ENCODE results near the gene NF2.

NF2 gene

DNA sequence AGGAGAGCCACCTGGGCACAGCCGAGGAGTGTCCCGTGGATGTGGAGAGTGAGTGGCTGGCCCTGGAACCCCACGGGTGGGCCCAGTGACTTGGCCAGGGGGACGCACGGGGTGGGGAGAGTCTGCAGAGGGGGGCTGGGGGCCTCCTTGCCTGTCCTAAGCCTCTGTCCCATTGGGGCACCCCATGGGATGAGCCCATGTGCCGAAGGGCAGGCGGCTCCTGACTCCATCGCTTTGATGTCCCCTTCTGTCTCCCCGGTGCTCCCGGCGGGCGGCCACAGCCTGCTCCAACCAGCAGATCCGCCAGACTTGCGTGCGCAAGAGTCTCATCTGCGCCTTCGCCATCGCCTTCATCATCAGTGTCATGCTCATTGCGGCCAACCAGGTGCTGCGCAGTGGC lies 125.7 kb downstream of the NF2 start:
- no peak overlapping the region for H3K9ac ChIP-seq (ENCODE audit: low read length)
- no peak overlapping the region for H3K27ac ChIP-seq (ENCODE audit: low read depth, low read length)
- H3K9me3 ChIP-seq (ENCODE audit: insufficient read depth, low read length), result no peaks in the 10 kb centered on the region
- no peak overlapping the region for H3K4me3 ChIP-seq (ENCODE audit: insufficient read depth, low read length, poor library complexity, severe bottlenecking)
- H3K4me2 ChIP-seq (ENCODE audit: low read depth, low read length, poor library complexity, severe bottlenecking), result no peak overlapping the region
- H3K36me3 ChIP-seq (ENCODE audit: low read length), result no peaks in the 10 kb centered on the region
- H3F3A ChIP-seq (ENCODE audit: insufficient read depth), result peaks cover 8% of the 10 kb centered on the region
- no peaks in the 10 kb centered on the region for H4K20me1 ChIP-seq (ENCODE audit: low read depth, low read length)
- no peaks in the 10 kb centered on the region for H3K27me3 ChIP-seq (ENCODE audit: low read length)
- no peaks in the 10 kb centered on the region for H3K9me2 ChIP-seq (replicated peaks; ENCODE audit: insufficient read depth, low read length)
- TF ChIP-seq, protein P1, sequence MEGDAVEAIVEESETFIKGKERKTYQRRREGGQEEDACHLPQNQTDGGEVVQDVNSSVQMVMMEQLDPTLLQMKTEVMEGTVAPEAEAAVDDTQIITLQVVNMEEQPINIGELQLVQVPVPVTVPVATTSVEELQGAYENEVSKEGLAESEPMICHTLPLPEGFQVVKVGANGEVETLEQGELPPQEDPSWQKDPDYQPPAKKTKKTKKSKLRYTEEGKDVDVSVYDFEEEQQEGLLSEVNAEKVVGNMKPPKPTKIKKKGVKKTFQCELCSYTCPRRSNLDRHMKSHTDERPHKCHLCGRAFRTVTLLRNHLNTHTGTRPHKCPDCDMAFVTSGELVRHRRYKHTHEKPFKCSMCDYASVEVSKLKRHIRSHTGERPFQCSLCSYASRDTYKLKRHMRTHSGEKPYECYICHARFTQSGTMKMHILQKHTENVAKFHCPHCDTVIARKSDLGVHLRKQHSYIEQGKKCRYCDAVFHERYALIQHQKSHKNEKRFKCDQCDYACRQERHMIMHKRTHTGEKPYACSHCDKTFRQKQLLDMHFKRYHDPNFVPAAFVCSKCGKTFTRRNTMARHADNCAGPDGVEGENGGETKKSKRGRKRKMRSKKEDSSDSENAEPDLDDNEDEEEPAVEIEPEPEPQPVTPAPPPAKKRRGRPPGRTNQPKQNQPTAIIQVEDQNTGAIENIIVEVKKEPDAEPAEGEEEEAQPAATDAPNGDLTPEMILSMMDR (IDR thresholded peaks at IDR 0.05; ENCODE audit: insufficient read depth, low read length, poor library complexity, severe bottlenecking), result no peak
- TF ChIP-seq EZH2phosphoT487 (conservative IDR thresholded peaks at IDR 0.05; ENCODE audit: low read length), result no peak
- no peak overlapping the region for H2AFZ ChIP-seq (ENCODE audit: low read depth, low read length, severe bottlenecking)
- no peaks in the 10 kb centered on the region for H3K79me2 ChIP-seq (ENCODE audit: insufficient read depth, low read length)

DNA sequence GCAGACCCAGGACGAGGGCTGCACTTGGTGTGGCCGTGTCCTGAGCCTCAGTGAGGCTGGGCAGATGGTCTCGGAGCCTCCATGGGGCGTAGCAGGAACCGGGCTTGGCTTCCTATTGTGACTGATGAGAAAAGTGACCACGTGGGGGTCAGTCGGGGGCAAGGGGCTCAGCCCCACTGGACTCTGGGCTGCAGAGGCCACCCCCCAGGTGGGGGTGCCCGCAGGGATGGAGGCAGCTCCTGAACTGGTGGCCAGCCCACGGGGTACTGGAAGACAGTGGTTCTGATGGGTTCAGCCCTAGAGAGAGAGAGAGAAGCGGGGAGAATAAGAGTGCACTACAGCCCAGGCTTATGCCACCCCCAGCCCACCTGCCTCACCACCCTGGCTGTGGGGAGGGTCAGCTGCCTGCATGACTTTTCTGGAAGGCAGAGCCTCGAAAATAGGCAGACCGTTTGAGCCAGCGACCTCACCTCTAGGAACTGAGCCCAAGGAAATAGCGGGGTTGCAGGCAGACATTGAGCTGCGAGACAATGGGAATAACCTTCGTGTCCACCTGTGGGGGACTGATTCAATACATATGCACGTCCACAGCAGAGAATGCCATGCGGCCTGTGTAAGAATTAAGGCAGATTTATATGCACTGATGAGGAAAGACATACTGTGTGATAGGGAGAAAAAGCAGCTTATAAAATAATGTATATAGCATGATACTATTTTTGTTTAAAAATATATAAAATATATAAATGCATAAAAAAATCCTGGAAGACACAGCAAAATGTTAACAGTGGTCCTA lies 127.8 kb downstream of the NF2 start:
- no peak overlapping the region for H3K4me2 ChIP-seq (ENCODE audit: low read depth, low read length, poor library complexity, severe bottlenecking)
- TF ChIP-seq, protein P1 (IDR thresholded peaks at IDR 0.05; ENCODE audit: insufficient read depth, low read length, poor library complexity, severe bottlenecking), result no peak
- no peak for TF ChIP-seq EZH2phosphoT487 (conservative IDR thresholded peaks at IDR 0.05; ENCODE audit: low read length)
- H3K79me2 ChIP-seq (ENCODE audit: insufficient read depth, low read length), result no peaks in the 10 kb centered on the region
- H3K9me3 ChIP-seq (ENCODE audit: insufficient read depth, low read length), result no peaks in the 10 kb centered on the region
- no peaks in the 10 kb centered on the region for H3K9me2 ChIP-seq (replicated peaks; ENCODE audit: insufficient read depth, low read length)
- peaks cover 8% of the 10 kb centered on the region for H3F3A ChIP-seq (ENCODE audit: insufficient read depth)
- H3K27me3 ChIP-seq (ENCODE audit: low read length), result no peaks in the 10 kb centered on the region
- no peak overlapping the region for H3K9ac ChIP-seq (ENCODE audit: low read length)
- no peaks in the 10 kb centered on the region for H4K20me1 ChIP-seq (ENCODE audit: low read depth, low read length)
- no peak overlapping the region for H3K4me3 ChIP-seq (ENCODE audit: insufficient read depth, low read length, poor library complexity, severe bottlenecking)
- no peak overlapping the region for H2AFZ ChIP-seq (ENCODE audit: low read depth, low read length, severe bottlenecking)
- 0 out of 2 replicates have a peak overlapping the region, but pooled peaks have one; percentile 24 for H3K27ac ChIP-seq (ENCODE audit: low read depth, low read length)
- no peaks in the 10 kb centered on the region for H3K36me3 ChIP-seq (ENCODE audit: low read length)

DNA sequence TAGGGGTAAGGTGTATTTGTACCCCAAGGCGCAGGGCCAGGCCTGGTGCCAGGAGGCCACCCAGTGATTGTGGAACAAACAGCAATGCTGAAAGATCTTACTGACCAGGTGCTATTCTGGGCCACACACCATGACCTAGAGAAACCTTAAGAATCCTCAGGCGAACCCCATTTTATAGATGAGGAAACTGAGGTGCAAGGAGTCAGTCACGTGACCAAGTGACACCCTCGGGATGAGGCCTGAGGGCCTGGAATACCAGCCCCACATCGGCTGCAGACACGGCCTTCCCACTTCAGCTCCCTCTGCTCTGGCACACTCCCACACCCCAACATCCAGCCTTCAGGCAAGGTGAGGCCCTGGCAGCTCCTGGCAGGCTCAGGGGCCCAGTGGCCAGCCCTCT lies 129.4 kb downstream of the NF2 start:
- H3K4me2 ChIP-seq (ENCODE audit: low read depth, low read length, poor library complexity, severe bottlenecking), result peak overlapping the region; percentile 62
- H3K36me3 ChIP-seq (ENCODE audit: low read length), result no peaks in the 10 kb centered on the region
- no peaks in the 10 kb centered on the region for H3K9me2 ChIP-seq (replicated peaks; ENCODE audit: insufficient read depth, low read length)
- H2AFZ ChIP-seq (ENCODE audit: low read depth, low read length, severe bottlenecking), result no peak overlapping the region
- H3F3A ChIP-seq (ENCODE audit: insufficient read depth), result peaks cover 8% of the 10 kb centered on the region
- TF ChIP-seq, protein P1 (IDR thresholded peaks at IDR 0.05; ENCODE audit: insufficient read depth, low read length, poor library complexity, severe bottlenecking), result no peak
- no peak for TF ChIP-seq EZH2phosphoT487 (conservative IDR thresholded peaks at IDR 0.05; ENCODE audit: low read length)
- no peaks in the 10 kb centered on the region for H4K20me1 ChIP-seq (ENCODE audit: low read depth, low read length)
- H3K27me3 ChIP-seq (ENCODE audit: low read length), result no peaks in the 10 kb centered on the region
- H3K9ac ChIP-seq (ENCODE audit: low read length), result peak overlapping the region; percentile 50; the same call in 1 of the 2 replicates
- H3K79me2 ChIP-seq (ENCODE audit: insufficient read depth, low read length), result no peaks in the 10 kb centered on the region
- H3K9me3 ChIP-seq (ENCODE audit: insufficient read depth, low read length), result no peaks in the 10 kb centered on the region
- H3K4me3 ChIP-seq (ENCODE audit: insufficient read depth, low read length, poor library complexity, severe bottlenecking), result no peak overlapping the region
- H3K27ac ChIP-seq (ENCODE audit: low read depth, low read length), result peak overlapping the region; percentile 92
